Stimulated activated CD4-positive, alpha-beta T cell treated with anti-CD3 and anti-CD28 coated beads, Interleukin-4, amount 100 ng/mL, for 1 hour (primary cell): Measurements from ENCODE around the gene FOXD1.
"Not testable (repeated sequence)": the region's sequence is repeated elsewhere in the genome, so short reads cannot be mapped to it uniquely, and the experiment has no call there.

Experiments used
- DNase-seq: peaks from one replicate; pipeline ENCODE4 v3.0.0-alpha.2; 2020

FOXD1 gene

GRCh38 chr5:73460133-73460532, 11.6 kb upstream of the FOXD1 start:
- DNase-seq = no peak

DNA sequence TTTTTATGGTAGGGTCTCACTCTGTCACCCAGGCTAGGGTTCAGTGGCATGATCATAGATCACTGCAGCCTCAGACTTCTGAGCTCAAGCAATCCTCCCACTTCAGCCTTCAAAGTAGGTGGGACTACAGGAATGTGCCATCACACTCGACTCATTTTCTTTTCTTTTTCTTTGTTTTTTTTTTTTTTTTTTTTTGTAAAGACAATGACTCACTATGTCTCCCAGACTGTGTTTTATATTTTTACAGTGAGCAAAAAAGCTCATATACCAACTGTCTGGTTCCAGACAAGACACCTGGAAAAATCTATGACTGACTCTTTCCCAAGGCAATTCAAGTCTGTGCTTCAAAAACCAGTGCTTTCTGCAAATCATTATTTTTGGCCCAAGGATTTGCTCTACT, 10.8 kb upstream of the FOXD1 start:
- DNase-seq = no peak

GRCh38 chr5:73456462-73456861, 7.9 kb upstream of the FOXD1 start:
- DNase-seq = not testable (repeated sequence)

GRCh38 chr5:73454379-73455036, 5.9 kb upstream of the FOXD1 start:
- peak; percentile 21 for DNase-seq

GRCh38 chr5:73452215-73452614, 3.6 kb upstream of the FOXD1 start:
- no peak for DNase-seq

DNA sequence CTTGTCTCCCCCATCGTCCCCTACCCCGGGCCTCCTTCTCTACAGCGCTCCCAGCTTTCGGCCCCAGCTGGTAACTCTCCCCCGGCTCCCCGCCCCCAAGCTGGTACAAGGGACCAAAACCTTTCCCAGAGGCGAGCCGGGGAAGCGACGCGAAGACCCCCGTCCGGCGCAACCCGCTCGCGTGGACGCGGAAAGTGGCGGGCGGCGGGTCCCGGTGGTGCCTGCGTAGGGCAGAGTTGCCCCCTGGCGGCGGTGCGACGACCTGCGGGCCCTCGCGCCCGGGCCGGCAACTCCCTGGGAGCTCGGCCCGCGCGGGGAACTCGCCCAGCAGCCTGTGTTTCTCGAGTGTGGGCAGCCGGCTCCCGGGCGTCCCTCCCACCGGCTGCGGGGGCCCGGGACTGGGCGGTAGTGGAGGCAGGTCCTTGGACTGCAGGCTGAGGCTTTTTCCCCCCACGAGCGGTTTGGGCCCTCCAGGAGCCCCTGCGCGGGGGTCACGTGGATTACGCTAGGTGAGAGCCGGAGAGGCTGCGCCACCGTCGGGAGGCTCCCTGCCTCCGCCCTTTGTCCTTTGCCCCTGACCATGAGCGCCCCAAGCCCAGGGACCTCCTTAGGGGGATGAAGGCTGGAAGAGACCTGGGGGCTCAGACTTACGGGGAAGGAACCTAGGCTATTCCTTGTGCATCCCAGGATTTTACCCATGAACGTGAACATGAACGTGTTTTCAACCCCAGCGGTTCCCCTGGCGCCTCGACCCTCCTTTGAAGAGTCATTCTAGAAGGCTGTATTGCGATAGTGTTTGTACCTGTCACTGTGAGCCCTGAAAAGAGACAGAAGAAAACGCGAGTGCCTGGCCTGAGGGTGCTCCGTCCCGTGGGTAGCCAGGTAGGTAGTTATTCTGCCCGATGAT, 2.9 kb upstream of the FOXD1 start:
- DNase-seq = peak; percentile 75

DNA sequence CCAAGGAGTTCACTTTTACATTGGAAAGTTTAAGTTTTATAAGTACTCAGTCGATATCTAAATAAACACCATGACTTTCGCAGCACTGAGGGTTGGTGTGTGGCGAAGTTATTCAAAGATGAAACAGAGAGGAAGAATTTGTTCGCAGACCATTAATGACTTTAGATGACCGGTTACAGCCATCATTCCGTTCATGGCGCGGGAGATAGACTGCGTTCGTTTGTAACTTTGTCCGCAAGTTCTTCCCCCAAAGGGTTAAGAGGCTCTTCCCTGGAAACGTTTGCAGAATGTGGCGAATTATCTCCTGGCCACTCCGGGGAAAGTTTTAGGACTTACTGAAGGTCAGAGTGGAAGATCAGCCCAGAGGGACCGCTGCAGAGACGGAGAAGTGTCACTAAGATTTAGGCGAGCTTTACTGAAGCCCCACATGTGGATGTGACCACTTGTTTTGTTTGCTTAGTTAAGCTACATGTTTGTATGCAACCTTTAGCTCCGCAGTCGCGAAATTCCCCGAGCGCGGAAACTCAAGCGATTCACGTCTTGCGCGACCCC, 2.2 kb upstream of the FOXD1 start:
- DNase-seq = no peak

DNA sequence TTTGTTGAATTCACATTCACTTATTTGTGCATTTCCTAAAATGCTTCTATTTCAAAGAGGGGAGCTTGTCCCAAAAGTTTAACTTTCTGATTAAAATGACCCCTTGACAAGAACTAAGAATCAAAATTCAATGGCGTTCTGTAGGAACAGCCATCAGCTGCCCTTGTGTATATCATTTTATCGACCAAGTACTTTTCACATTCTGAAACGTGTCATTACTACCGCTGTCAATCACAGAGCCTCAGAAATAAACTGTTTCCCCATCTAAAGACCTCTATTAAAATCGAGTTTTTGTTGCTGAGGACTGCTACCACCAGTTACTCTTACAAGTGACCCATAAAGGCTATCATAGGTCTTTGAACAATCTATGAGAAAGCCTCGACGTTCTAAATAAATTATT, 1.6 kb upstream of the FOXD1 start:
- DNase-seq = no peak

GRCh38 chr5:73447530-73448462, 781 bp downstream of the FOXD1 start:
- DNase-seq = peak; percentile 37

- DNase-seq = peak; percentile 8
Measured at GRCh38 chr5:73446631-73447529, 1.7 kb downstream of the FOXD1 start.

DNA sequence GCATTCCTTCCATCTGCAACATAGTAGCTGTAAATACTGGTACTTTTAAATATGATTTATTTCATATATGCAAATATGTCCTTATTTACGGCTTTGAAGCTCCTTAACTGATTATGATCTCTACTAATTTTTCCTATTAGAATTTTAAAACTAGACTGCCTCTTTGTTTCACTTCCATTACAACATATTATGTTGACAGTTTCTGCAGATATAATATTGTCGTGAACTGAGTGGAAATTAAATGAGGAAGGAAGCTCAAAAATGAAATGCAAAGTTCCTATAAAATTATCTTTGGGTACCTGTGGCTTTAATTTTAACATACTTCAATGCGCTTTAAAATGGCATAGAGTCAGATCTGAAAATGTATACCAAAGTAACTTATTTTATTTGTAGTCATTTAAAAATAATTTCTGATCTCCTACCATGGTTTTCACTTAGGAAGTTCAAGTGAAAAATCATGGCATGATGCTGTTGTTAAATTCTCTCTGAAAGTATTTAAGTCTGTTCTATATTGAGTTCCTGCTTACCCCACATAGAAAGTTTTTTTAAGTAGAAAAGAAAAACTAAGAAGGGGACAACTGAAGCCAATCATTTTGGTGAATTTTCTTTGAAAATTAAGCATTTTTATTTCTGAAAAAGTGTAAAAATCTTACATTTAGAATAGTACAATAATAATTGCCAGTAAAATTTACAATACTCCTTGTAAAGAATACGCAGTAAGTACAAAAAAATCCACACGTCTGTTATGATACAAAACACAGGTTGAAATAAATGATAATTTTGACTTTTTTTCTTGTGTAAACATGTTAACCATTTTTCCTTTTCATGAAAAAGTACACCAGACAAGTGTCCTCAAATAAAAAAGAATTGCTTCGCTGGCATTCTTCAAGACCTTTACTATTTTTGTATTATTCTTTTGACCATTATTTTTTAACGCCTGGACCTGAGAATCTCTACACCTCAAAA, 2.6 kb downstream of the FOXD1 start:
- DNase-seq = no peak

- DNase-seq = no peak
Measured at GRCh38 chr5:73444499-73445438, 3.8 kb downstream of the FOXD1 start.

- DNase-seq = no peak
Measured at GRCh38 chr5:73443829-73444498, 4.6 kb downstream of the FOXD1 start.

GRCh38 chr5:73442996-73443627, 5.5 kb downstream of the FOXD1 start:
- no peak for DNase-seq

- no peak for DNase-seq
Measured at GRCh38 chr5:73442231-73442811, 6.3 kb downstream of the FOXD1 start.

DNA sequence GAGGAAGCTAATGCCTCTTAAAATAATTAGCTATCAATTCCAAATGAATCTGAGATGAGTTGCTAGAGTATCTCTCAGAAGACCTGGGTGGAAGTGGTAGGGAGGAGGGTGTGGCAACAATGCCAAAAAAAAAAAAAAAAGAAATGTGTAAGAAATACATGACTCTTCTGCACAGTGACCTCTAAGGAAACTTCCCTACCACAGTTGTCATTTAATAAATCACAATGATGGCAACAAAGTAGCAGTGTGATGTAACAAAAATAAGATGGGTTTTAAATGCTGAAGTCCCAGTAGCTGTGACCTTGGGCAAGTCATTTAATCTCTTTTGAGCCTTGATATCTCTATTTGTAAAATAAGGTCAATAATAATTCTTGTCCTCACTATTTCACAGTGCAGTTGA, 7.2 kb downstream of the FOXD1 start:
- DNase-seq = no peak

- DNase-seq = no peak
Measured at GRCh38 chr5:73440262-73440661, 8.3 kb downstream of the FOXD1 start.
